ENCODE data around the gene SCNM1.

DNA sequence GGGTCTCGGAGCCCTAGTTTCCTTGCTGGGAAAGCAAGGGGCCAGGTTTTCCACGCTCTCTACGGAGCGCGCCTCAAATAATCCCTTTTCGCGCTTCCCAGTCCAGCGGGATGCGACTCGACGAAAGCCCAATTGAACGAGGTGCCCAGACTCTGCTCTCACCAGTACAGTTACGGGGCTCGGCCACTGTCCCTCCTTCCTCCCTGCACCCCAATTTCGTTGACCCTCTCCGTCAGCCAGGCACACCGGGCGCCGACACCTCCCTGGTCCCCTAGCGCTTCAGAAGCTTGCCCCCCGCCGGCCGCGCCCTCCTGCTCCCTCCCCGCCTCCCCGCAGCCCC, 19.9 kb upstream of the SCNM1 start:
- TF ChIP-seq, protein P1, sequence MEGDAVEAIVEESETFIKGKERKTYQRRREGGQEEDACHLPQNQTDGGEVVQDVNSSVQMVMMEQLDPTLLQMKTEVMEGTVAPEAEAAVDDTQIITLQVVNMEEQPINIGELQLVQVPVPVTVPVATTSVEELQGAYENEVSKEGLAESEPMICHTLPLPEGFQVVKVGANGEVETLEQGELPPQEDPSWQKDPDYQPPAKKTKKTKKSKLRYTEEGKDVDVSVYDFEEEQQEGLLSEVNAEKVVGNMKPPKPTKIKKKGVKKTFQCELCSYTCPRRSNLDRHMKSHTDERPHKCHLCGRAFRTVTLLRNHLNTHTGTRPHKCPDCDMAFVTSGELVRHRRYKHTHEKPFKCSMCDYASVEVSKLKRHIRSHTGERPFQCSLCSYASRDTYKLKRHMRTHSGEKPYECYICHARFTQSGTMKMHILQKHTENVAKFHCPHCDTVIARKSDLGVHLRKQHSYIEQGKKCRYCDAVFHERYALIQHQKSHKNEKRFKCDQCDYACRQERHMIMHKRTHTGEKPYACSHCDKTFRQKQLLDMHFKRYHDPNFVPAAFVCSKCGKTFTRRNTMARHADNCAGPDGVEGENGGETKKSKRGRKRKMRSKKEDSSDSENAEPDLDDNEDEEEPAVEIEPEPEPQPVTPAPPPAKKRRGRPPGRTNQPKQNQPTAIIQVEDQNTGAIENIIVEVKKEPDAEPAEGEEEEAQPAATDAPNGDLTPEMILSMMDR (IDR thresholded peaks at IDR 0.05; ENCODE audit: insufficient read depth, low read length), result no peak
- TF ChIP-seq GABPA (IDR thresholded peaks at IDR 0.05; ENCODE audit: low read depth) (no peak), SPI1 (IDR thresholded peaks at IDR 0.05; ENCODE audit: borderline replicate concordance, low read depth) (no peak)
- TF ChIP-seq, protein P2, sequence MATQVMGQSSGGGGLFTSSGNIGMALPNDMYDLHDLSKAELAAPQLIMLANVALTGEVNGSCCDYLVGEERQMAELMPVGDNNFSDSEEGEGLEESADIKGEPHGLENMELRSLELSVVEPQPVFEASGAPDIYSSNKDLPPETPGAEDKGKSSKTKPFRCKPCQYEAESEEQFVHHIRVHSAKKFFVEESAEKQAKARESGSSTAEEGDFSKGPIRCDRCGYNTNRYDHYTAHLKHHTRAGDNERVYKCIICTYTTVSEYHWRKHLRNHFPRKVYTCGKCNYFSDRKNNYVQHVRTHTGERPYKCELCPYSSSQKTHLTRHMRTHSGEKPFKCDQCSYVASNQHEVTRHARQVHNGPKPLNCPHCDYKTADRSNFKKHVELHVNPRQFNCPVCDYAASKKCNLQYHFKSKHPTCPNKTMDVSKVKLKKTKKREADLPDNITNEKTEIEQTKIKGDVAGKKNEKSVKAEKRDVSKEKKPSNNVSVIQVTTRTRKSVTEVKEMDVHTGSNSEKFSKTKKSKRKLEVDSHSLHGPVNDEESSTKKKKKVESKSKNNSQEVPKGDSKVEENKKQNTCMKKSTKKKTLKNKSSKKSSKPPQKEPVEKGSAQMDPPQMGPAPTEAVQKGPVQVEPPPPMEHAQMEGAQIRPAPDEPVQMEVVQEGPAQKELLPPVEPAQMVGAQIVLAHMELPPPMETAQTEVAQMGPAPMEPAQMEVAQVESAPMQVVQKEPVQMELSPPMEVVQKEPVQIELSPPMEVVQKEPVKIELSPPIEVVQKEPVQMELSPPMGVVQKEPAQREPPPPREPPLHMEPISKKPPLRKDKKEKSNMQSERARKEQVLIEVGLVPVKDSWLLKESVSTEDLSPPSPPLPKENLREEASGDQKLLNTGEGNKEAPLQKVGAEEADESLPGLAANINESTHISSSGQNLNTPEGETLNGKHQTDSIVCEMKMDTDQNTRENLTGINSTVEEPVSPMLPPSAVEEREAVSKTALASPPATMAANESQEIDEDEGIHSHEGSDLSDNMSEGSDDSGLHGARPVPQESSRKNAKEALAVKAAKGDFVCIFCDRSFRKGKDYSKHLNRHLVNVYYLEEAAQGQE (IDR thresholded peaks at IDR 0.05; ENCODE audit: insufficient replicate concordance, low read depth), result no peak

All from HL-60 (cell line).